Endothelial cell of umbilical vein (primary cell): ENCODE measurements around the gene KAT7. TPM values are rescaled to one million over a fixed set of nuclear protein-coding genes. Genes with fewer than 3 reads are reported as not detected.
"Not testable (repeated sequence)": the region's sequence is repeated elsewhere in the genome, so short reads cannot be mapped to it uniquely, and the experiment has no call there.

ENCODE experiments used
- BruUV-seq: library from RNA; stranded (reverse); fragments of 400-500 nt; replicated peaks from 2 replicates; lab custom pipeline; 2021; lab: Mats Ljungman, UMichigan
- CTCF ChIA-PET: fragments of 300-600, 350-600 bp; sonication (Branson Sonifier 250); formaldehyde crosslinking; loops from one replicate; lab custom pipeline; 2021; ENCODE audit warnings: antibody characterized with exemption, inconsistent platforms; lab: Charles Lee
- POLR2A ChIA-PET: fragments of 300-600, 350-600 bp; sonication (Branson Sonifier 250); formaldehyde crosslinking; loops from one replicate; lab custom pipeline; 2021; ENCODE audit warnings: antibody characterized with exemption, inconsistent platforms; lab: Charles Lee
- DNase-seq: peaks from one replicate; pipeline ENCODE4 v3.0.0-alpha.2; 2011; ENCODE audit warnings: low read depth, low spot score
- FAIRE-seq: peaks from 2 replicates; lab custom pipeline; 2011; peaks lifted over from hg19 to GRCh38; lab: Jason Lieb, UNC
- H2AFZ ChIP-seq: 2 replicates; pipeline ENCODE4 v1.6.0; 2012; ENCODE audit warnings: low read depth, low read length, control low read depth, inconsistent platforms
- H3K27ac ChIP-seq: 2 replicates; pipeline ENCODE4 v1.5.1; 2011; ENCODE audit warnings: low read depth, mild to moderate bottlenecking, control low read depth, low read length, moderate library complexity; ENCODE audit not compliant: insufficient read depth
- H3K27me3 ChIP-seq, 2 experiments: 2 replicates each; pipeline versions ENCODE4 v1.6.0 to v1.6.1; 2011; ENCODE audit warnings: low read length in 2 of 2, mixed read lengths in 1 of 2; ENCODE audit not compliant: control insufficient read depth in 2 of 2, insufficient read depth in 2 of 2
- H3K36me3 ChIP-seq, 2 experiments: 2 replicates in 1 of 2; 3 replicates in 1 of 2; pipeline ENCODE4 v1.5.1; 2011; ENCODE audit warnings: low read length in 2 of 2, mild to moderate bottlenecking in 1 of 2, moderate library complexity in 1 of 2; ENCODE audit not compliant: control insufficient read depth in 2 of 2, insufficient read depth in 2 of 2; ENCODE audit errors: extremely low read depth in 1 of 2
- H3K4me1 ChIP-seq: 3 replicates; pipeline ENCODE4 v1.5.1; 2011; ENCODE audit warnings: mild to moderate bottlenecking, low read length; ENCODE audit not compliant: control insufficient read depth, insufficient read depth; ENCODE audit errors: extremely low read depth
- H3K4me2 ChIP-seq: 2 replicates; pipeline ENCODE4 v1.6.1; 2011; ENCODE audit warnings: low read length, control low read depth, mixed read lengths; ENCODE audit not compliant: insufficient read depth
- H3K4me3 ChIP-seq, 3 experiments: fragments of 200-600 bp in 1 of 3; sonication (generic), shearing (Covaris generic) in 1 of 3; replicated peaks in 1 of 3; 2 replicates each; pipeline ENCODE4 v1.5.1; 2011 to 2016; ENCODE audit warnings: control low read depth in 3 of 3, low read length in 3 of 3, mild to moderate bottlenecking in 2 of 3, inconsistent platforms in 1 of 3, low read depth in 1 of 3, moderate library complexity in 1 of 3; ENCODE audit not compliant: insufficient read depth in 1 of 3
- H3K79me2 ChIP-seq: 2 replicates; pipeline ENCODE4 v1.6.0; 2012; ENCODE audit warnings: low read length, inconsistent platforms; ENCODE audit not compliant: control insufficient read depth, insufficient read depth
- H3K9ac ChIP-seq: replicated peaks from 2 replicates; pipeline ENCODE3; 2011; ENCODE audit warnings: low read length, control low read depth; ENCODE audit not compliant: insufficient read depth; ENCODE audit errors: extremely low read depth
- H3K9me1 ChIP-seq: replicated peaks from 3 replicates; pipeline ENCODE4 v1.6.0; 2011; ENCODE audit warnings: mild to moderate bottlenecking, low read length; ENCODE audit not compliant: control insufficient read depth, insufficient read depth; ENCODE audit errors: extremely low read depth
- H3K9me3 ChIP-seq: replicated peaks from 2 replicates; pipeline ENCODE4 v1.5.1; 2012; ENCODE audit warnings: low read length, inconsistent platforms; ENCODE audit not compliant: control insufficient read depth, insufficient read depth
- H4K20me1 ChIP-seq: replicated peaks from 2 replicates; pipeline ENCODE3; 2011; ENCODE audit warnings: mild to moderate bottlenecking, low read length; ENCODE audit not compliant: control insufficient read depth, insufficient read depth; ENCODE audit errors: extremely low read depth
- CTCF ChIP-seq, 2 donors: IDR thresholded peaks; 1 replicate in 1 of 2; 2 replicates in 1 of 2; pipeline ENCODE4 v1.5.1; 2011; ENCODE audit warnings: low read length in 2 of 2, mild to moderate bottlenecking in 2 of 2, moderate library complexity in 2 of 2, control low read depth in 1 of 2, inconsistent platforms in 1 of 2, low read depth in 1 of 2; ENCODE audit not compliant: insufficient read depth in 1 of 2; ENCODE audit errors: extremely low read depth in 1 of 2
- EZH2 ChIP-seq: IDR thresholded peaks from 2 replicates; pipeline ENCODE4 v1.6.1; 2012; ENCODE audit warnings: borderline replicate concordance, low read depth, mild to moderate bottlenecking, moderate library complexity, low read length, inconsistent platforms; ENCODE audit not compliant: severe bottlenecking
- FOS ChIP-seq: IDR thresholded peaks from 2 replicates; pipeline ENCODE4 v1.6.1; 2011; ENCODE audit warnings: mild to moderate bottlenecking, low read length, moderate library complexity, borderline replicate concordance; ENCODE audit not compliant: insufficient read depth
- GATA2 ChIP-seq: IDR thresholded peaks from 2 replicates; pipeline ENCODE4 v1.7.0; 2011; ENCODE audit warnings: low read depth, mild to moderate bottlenecking, moderate library complexity, mixed read lengths, low read length; ENCODE audit not compliant: insufficient read length, insufficient read depth
- JUN ChIP-seq: IDR thresholded peaks from 2 replicates; pipeline ENCODE4 v1.6.1; 2011; ENCODE audit warnings: borderline replicate concordance, low read depth; ENCODE audit not compliant: insufficient read length, insufficient read depth
- MAX ChIP-seq: IDR thresholded peaks from 2 replicates; pipeline ENCODE4 v1.6.1; 2011; ENCODE audit not compliant: insufficient read depth, insufficient read length
- MYC ChIP-seq: IDR thresholded peaks from one replicate; pipeline ENCODE4 v1.6.1; 2011; ENCODE audit warnings: mild to moderate bottlenecking, low read depth, low read length
- POLR2A ChIP-seq: IDR thresholded peaks from 2 replicates; pipeline ENCODE4 v1.6.1; 2012; ENCODE audit warnings: low read depth, mild to moderate bottlenecking, control low read depth, low read length
- POLR2AphosphoS5 ChIP-seq: IDR thresholded peaks from 2 replicates; pipeline ENCODE4 v1.6.1; 2012; ENCODE audit warnings: low read depth, mild to moderate bottlenecking, control low read depth, low read length, moderate library complexity; ENCODE audit not compliant: insufficient read depth
- dilution Hi-C: fragments of 300-500 bp; cut with MboI; formaldehyde crosslinking; loops from one replicate; pipeline ENCODE4 v1.15.0; 2019; ENCODE audit warnings: low sequenced_read_pairs; ENCODE audit not compliant: extremely low pct_ligation_motif_present
- intact Hi-C: fragments of 100-400 bp; cut with micrococcal nuclease; formaldehyde crosslinking; loops from one replicate; pipeline ENCODE4 v1.10.0; 2022
- polyA plus RNA-seq, 4 experiments: library from polyadenylated mRNA; depleted of rRNA in 3 of 4; stranded (reverse) in 3 of 4; unstranded in 1 of 4; fragments of >200 nt; gene quantifications; 2 replicates each; pipeline versions ENCODE4 v1.2.1 to v1.2.3, GENCODE V29; 2011 to 2012; ENCODE audit warnings: missing spikeins in 1 of 4
- total RNA-seq: library from RNA; stranded (reverse); gene quantifications from 2 replicates; pipeline ENCODE4 v1.2.3, GENCODE V29; 2021

Gene KAT7
- total and polyA plus RNA-seq, 2 donors (not counting 3 experiments of a cell fraction or from before 2014, with no cell fraction given): 44.5 to 66.2 TPM

- Histone ChIP-seq H3K4me2 (no peak overlapping the region), H4K20me1 (no peaks in the 10 kb centered on the region), H3K27me3 (peaks cover 0 to 6% of the 10 kb centered on the region in 2 experiments), H2AFZ (no peak overlapping the region), H3K27ac (no peak overlapping the region), H3K4me3 (no peak overlapping the region), H3K9ac (no peak overlapping the region), H3K36me3 (no peaks in the 10 kb centered on the region), H3K4me1 (no peaks in the 10 kb centered on the region), H3K9me3 (no peaks in the 10 kb centered on the region), H3K79me2 (no peaks in the 10 kb centered on the region), H3K9me1 (no peaks in the 10 kb centered on the region)
- CTCF ChIA-PET: interaction anchor here (0.9 to 2.5 kb wide), 5 partner anchors 10 to 244 kb away, joined by 3 to 11 read pairs (median 4); partner anchors contain the start of gene SLC35B1
- FAIRE-seq (no peak), DNase-seq (no peak)
- POLR2A ChIA-PET: no interaction called here
- intact Hi-C loops: no loop called here
- BruUV-seq: no TSS peak
- TF ChIP-seq MYC (no peak), MAX (no peak), CTCF (IDR thresholded peaks at IDR 0.05; ENCODE audit: extremely low read depth in 1 of 2, insufficient read depth in 1 of 2, low read depth in 1 of 2, low read length in 2 of 2) (no peak), FOS (no peak), JUN (no peak), GATA2 (no peak), POLR2A (no peak), POLR2AphosphoS5 (no peak), EZH2 (no peak)
- dilution Hi-C loops: no loop called here
Measured at GRCh38 chr17:49757151-49757777, 31.2 kb upstream of the KAT7 start.

GRCh38 chr17:49758464-49759010 is 29.9 kb upstream of the KAT7 start:
- intact Hi-C loops, FAIRE-seq: not testable (repeated sequence)

More at GRCh38 chr17:49758464-49759010, 29.9 kb upstream of the KAT7 start:
- H3K27ac ChIP-seq, H3K36me3 ChIP-seq, dilution Hi-C loops, H3K4me2 ChIP-seq, H4K20me1 ChIP-seq, H2AFZ ChIP-seq, H3K9me1 ChIP-seq, DNase-seq, H3K4me3 ChIP-seq, H3K9me3 ChIP-seq, H3K9ac ChIP-seq, BruUV-seq, H3K79me2 ChIP-seq, H3K4me1 ChIP-seq, POLR2A ChIA-PET: not testable (repeated sequence)
- CTCF ChIA-PET: interaction anchor here (1.0 to 1.3 kb wide), 3 partner anchors 93 to 245 kb away, joined by 3 to 4 read pairs (median 3); no protein-coding TSS in a partner anchor
- peaks cover 2 to 15% of the 10 kb centered on the region in 2 experiments for H3K27me3 ChIP-seq
